Tibial artery (tissue), 4 donors: Measurements from ENCODE around the gene BLOC1S3.

Experiments
- DNase-seq, 2 donors: peaks; one replicate each; pipeline ENCODE4 v3.0.0-alpha.2; 2019
- H3K27ac ChIP-seq, 2 donors: fragments of 200-600 bp; sonication (generic) in 1 of 2; 1 replicate in 1 of 2; 2 replicates in 1 of 2; pipeline ENCODE4 v1.5.1; 2018 to 2019; ENCODE audit warnings: mild to moderate bottlenecking in 1 of 2
- H3K27me3 ChIP-seq, 2 donors: fragments of 200-600 bp; sonication (generic) in 1 of 2; one replicate each; pipeline versions ENCODE4 v1.5.1 to v1.6.0; 2016 to 2019
- H3K36me3 ChIP-seq, 3 donors: fragments of 200-600 bp; sonication (generic) in 2 of 3; one replicate each; pipeline ENCODE4 v1.5.1; 2016 to 2019; ENCODE audit warnings: mild to moderate bottlenecking in 2 of 3
- H3K4me1 ChIP-seq, 4 donors: fragments of 200-600 bp; sonication (generic) in 2 of 4; 1 replicate in 3 of 4; 2 replicates in 1 of 4; pipeline ENCODE4 v1.5.1; 2016 to 2019
- H3K4me3 ChIP-seq, 2 donors: fragments of 200-600 bp; sonication (generic) in 1 of 2; 1 replicate in 1 of 2; 2 replicates in 1 of 2; pipeline ENCODE4 v1.5.1; 2018 to 2019; ENCODE audit warnings: mild to moderate bottlenecking in 2 of 2
- H3K9me3 ChIP-seq, 3 donors: fragments of 200-600 bp; sonication (generic) in 1 of 3; one replicate each; pipeline ENCODE4 v1.5.1; 2016 to 2019
- CTCF ChIP-seq, 2 experiments: fragments of 200-600 bp in 1 of 2; fragments of 450-650 bp in 1 of 2; IDR thresholded peaks; one replicate each; pipeline ENCODE4 v1.5.1; 2017 to 2019; ENCODE audit warnings: antibody characterized with exemption in 2 of 2, mild to moderate bottlenecking in 1 of 2, moderate library complexity in 1 of 2
- intact Hi-C: fragments of 100-400 bp; cut with DNase I; formaldehyde crosslinking; loops from one replicate; pipeline ENCODE4 v1.15.0; 2023; ENCODE audit warnings: low total_unique reads

Gene BLOC1S3

GRCh38 chr19:45166723-45167252 is 11.8 kb upstream of the BLOC1S3 start:
- TF ChIP-seq CTCF (IDR thresholded peaks at IDR 0.05), result no peak
- intact Hi-C loops, result no loop called here
- no peaks in the 10 kb centered on the region for H3K36me3 ChIP-seq

DNA sequence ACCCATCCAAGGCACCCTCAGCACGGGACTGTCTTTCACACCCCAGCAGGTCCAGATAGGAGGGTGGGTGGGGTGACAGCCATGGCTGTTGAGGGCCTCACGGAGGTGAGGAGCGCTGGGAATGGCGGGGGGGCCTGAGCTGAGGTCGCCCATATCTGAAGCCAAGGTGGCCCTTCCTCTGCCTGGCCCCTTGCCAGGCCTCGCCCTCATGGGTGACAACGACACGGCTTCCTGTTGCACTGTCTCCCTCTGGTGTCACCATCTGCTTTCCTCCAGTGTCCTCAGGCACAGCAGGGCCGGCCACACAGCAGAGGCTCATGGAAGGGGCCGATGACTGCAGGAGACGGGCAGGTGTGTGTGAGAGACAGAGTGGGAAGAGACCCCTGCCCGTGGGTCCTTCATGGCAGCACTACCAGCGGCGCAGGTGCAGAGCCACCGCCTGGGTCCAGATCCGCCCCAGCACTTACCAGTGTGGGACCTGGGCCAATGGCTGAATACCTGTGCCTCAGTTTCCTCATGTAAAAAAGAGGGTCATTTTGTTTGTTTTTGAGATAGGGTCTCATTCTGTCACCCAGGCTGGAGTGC is 9.7 kb upstream of the BLOC1S3 start:
- DNase-seq, result no peak
- Histone ChIP-seq H3K9me3 (no peaks in the 10 kb centered on the region), H3K36me3 (no peaks in the 10 kb centered on the region), H3K27me3 (no peaks in the 10 kb centered on the region), H3K4me3 (no peak overlapping the region), H3K27ac (no peak overlapping the region), H3K4me1 (peaks cover 0 to 12% (median 0%) of the 10 kb centered on the region in 4 donors)
- TF ChIP-seq CTCF (IDR thresholded peaks at IDR 0.05), result no peak
- intact Hi-C loops, result no loop called here

More at GRCh38 chr19:45166723-45167252, 11.8 kb upstream of the BLOC1S3 start:
- no peak for DNase-seq
- H3K27ac ChIP-seq, result no peak overlapping the region
- no peaks in the 10 kb centered on the region for H3K9me3 ChIP-seq
- H3K27me3 ChIP-seq, result peaks cover 0 to 19% of the 10 kb centered on the region in 2 donors
- H3K4me1 ChIP-seq, result peaks cover 0 to 19% (median 0%) of the 10 kb centered on the region in 4 donors
- no peak overlapping the region for H3K4me3 ChIP-seq

DNA sequence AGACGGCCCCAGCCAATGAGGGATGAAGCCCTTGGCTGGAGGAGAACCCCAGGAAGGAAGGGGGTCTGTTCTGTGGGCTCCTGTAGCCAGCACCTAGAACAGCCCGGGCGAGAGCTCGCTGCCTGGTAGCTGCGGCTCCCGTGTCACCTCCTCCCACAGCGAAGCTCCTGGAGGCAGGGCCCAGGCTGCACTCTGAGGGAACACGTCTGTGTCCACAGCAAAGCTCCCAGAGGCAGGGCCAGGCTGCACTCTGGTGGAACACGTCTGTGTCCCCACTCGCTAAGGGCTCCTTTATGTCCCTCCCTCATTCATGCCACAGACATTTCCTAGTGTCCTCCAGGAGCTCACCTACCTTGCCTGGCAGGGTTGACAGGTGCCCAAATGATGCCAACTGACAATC is 9.0 kb upstream of the BLOC1S3 start:
- Histone ChIP-seq H3K36me3 (no peaks in the 10 kb centered on the region), H3K27me3 (no peaks in the 10 kb centered on the region), H3K27ac (no peak overlapping the region), H3K9me3 (no peaks in the 10 kb centered on the region), H3K4me3 (no peak overlapping the region), H3K4me1 (peaks cover 0 to 6% (median 0%) of the 10 kb centered on the region in 4 donors)
- no peak for DNase-seq
- intact Hi-C loops, result no loop called here
- no peak for TF ChIP-seq CTCF (IDR thresholded peaks at IDR 0.05)

DNA sequence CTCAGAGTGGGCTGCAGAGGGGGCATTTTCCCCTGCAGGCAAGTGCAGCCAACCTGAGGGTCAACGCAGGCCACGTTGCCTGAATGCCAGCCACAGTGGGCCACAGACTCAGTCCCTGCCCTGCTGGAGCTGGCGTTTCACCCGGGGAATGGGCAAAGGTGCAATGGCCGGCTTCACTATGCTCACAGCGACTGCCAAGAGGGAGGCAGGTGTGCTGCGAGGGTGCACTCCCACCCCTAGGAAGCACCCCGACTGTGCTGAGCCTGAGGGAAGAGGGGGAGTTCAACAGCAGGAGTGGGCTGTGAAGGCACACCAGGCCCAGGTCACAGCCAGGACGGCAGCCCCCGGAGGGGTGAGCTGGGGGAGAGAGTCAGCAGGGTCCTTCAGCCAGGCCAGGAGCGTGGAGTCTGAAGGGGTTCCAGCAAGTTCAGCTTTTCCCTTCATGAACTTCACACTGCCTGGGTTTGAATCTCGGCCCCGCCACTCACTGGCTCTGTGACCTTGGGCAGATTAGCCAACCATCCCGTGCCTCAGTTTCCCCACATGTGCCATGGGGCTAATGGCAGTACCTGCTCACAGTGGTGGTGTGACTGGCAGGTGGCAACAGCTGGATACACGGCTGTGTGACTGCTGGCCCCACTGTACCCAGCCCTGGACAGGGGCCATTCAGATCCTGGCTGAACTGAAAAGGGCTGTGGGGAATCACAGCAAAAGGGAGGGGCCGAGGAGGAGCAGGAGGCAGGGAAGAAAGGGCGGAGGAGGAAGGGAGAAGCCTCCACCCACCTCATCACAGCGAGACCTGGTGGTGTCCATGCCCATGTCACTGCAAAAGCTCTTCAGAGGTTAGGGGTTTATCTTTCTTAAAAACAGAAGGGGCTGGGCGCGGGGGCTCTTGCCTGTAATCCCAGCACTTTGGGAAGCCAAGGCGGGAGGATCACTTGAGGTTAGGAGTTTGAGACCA is 8.2 kb upstream of the BLOC1S3 start:
- no peak for TF ChIP-seq CTCF (IDR thresholded peaks at IDR 0.05)
- no peak overlapping the region for H3K4me3 ChIP-seq
- H3K27ac ChIP-seq, result no peak overlapping the region
- H3K27me3 ChIP-seq, result no peaks in the 10 kb centered on the region
- no peaks in the 10 kb centered on the region for H3K9me3 ChIP-seq
- intact Hi-C loops, result no loop called here
- H3K36me3 ChIP-seq, result no peaks in the 10 kb centered on the region
- no peak for DNase-seq
- no peaks in the 10 kb centered on the region for H3K4me1 ChIP-seq

DNA sequence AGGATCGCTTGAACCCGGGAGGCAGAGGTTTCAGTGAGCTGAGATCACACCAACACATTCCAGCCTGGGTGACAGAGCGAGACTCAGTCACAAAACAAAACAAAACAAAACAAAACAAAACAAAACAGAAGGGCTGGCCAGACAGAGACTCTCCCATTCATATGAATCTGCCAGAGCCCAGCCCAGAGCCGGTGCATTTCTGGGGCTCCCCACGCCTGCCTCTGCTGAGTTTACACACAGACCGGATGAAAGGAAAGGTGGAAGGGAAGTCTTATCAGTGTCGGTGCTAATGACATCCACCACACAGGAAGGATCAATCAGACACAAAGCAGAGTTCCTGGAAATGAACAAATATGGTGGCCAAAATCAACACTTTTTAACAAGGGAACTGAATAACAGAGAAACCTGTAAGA is 7.4 kb upstream of the BLOC1S3 start:
- intact Hi-C loops, result no loop called here
- DNase-seq, result no peak
- H3K4me3 ChIP-seq, result no peak overlapping the region
- no peak for TF ChIP-seq CTCF (IDR thresholded peaks at IDR 0.05)
- H3K4me1 ChIP-seq, result no peaks in the 10 kb centered on the region
- no peaks in the 10 kb centered on the region for H3K27me3 ChIP-seq
- H3K27ac ChIP-seq, result no peak overlapping the region
- no peaks in the 10 kb centered on the region for H3K36me3 ChIP-seq
- no peaks in the 10 kb centered on the region for H3K9me3 ChIP-seq
